GM12892 (cell line): Measurements from ENCODE around the gene FADS6.

Source experiments
- POLR2A ChIP-seq: IDR thresholded peaks from 2 replicates; pipeline ENCODE4 v1.6.1; 2011; ENCODE audit warnings: low read depth, low read length, control low read depth
- POLR2AphosphoS5 ChIP-seq: IDR thresholded peaks from 2 replicates; pipeline ENCODE4 v1.6.1; 2011; ENCODE audit warnings: low read depth, low read length, control low read depth
- TAF1 ChIP-seq: IDR thresholded peaks from 2 replicates; pipeline ENCODE4 v1.6.1; 2011; ENCODE audit warnings: low read depth, mild to moderate bottlenecking, control low read depth, low read length, borderline replicate concordance

GRCh38 chr17:74903671-74904070 is 10.2 kb upstream of the FADS6 start:
- TF ChIP-seq POLR2A (no peak), POLR2AphosphoS5 (no peak), TAF1 (no peak)
